Keratinocyte (primary cell): ENCODE data around the gene DACT1. TPM values are rescaled to one million over a fixed set of nuclear protein-coding genes. Genes with fewer than 3 reads are reported as not detected.

Source experiments
- DNase-seq: peaks from one replicate; pipeline ENCODE4 v3.0.0-alpha.2; 2011; ENCODE audit warnings: low read depth, missing footprints, low spot score
- FAIRE-seq: peaks from 2 replicates; lab custom pipeline; 2011; peaks lifted over from hg19 to GRCh38; lab: Jason Lieb, UNC
- H2AFZ ChIP-seq: 2 replicates; pipeline ENCODE4 v1.6.0; 2012; ENCODE audit warnings: low read length, control low read depth, inconsistent platforms; ENCODE audit not compliant: control insufficient read depth
- H3K27ac ChIP-seq: 2 replicates; pipeline ENCODE4 v1.5.1; 2011; ENCODE audit warnings: low read length; ENCODE audit not compliant: control insufficient read depth, insufficient read depth
- H3K27me3 ChIP-seq: 3 replicates; pipeline ENCODE4 v1.6.0; 2011; ENCODE audit warnings: low read length; ENCODE audit not compliant: control insufficient read depth, insufficient read depth; ENCODE audit errors: extremely low read depth
- H3K36me3 ChIP-seq, 2 experiments: 2 replicates in 1 of 2; 3 replicates in 1 of 2; pipeline ENCODE4 v1.5.1; 2011; ENCODE audit warnings: low read length in 2 of 2, mild to moderate bottlenecking in 1 of 2; ENCODE audit not compliant: control insufficient read depth in 2 of 2, insufficient read depth in 2 of 2; ENCODE audit errors: extremely low read depth in 1 of 2
- H3K4me1 ChIP-seq: 3 replicates; pipeline ENCODE4 v1.5.1; 2011; ENCODE audit warnings: low read length; ENCODE audit not compliant: control insufficient read depth, insufficient read depth; ENCODE audit errors: extremely low read depth
- H3K4me2 ChIP-seq: 3 replicates; pipeline ENCODE4 v1.6.0; 2011; ENCODE audit warnings: low read depth, low read length; ENCODE audit not compliant: control insufficient read depth, insufficient read depth; ENCODE audit errors: extremely low read depth
- H3K4me3 ChIP-seq, 3 experiments: fragments of 200-600 bp in 1 of 3; sonication (generic) in 1 of 3; 2 replicates in 2 of 3; 3 replicates in 1 of 3; pipeline ENCODE4 v1.5.1; 2011 to 2016; ENCODE audit warnings: low read length in 3 of 3, mild to moderate bottlenecking in 3 of 3, control low read depth in 2 of 3, inconsistent platforms in 1 of 3, low read depth in 1 of 3, mixed read lengths in 1 of 3, mixed run types in 1 of 3, moderate library complexity in 1 of 3; ENCODE audit not compliant: control insufficient read depth in 2 of 3, insufficient read depth in 2 of 3; ENCODE audit errors: extremely low read depth in 1 of 3
- H3K79me2 ChIP-seq: 2 replicates; pipeline ENCODE4 v1.6.0; 2012; ENCODE audit warnings: low read length; ENCODE audit not compliant: control insufficient read depth, insufficient read depth
- H3K9ac ChIP-seq: 3 replicates; pipeline ENCODE4 v1.6.0; 2011; ENCODE audit warnings: low read length; ENCODE audit not compliant: control insufficient read depth, insufficient read depth; ENCODE audit errors: extremely low read depth
- H3K9me1 ChIP-seq: 3 replicates; pipeline ENCODE4 v1.6.0; 2011; ENCODE audit warnings: low read length; ENCODE audit not compliant: control insufficient read depth, insufficient read depth; ENCODE audit errors: extremely low read depth
- H3K9me3 ChIP-seq: 2 replicates; pipeline ENCODE4 v1.5.1; 2012; ENCODE audit warnings: low read depth, low read length; ENCODE audit not compliant: control insufficient read depth
- H4K20me1 ChIP-seq: 3 replicates; pipeline ENCODE4 v1.6.0; 2011; ENCODE audit warnings: low read length; ENCODE audit not compliant: control insufficient read depth, insufficient read depth; ENCODE audit errors: extremely low read depth
- EZH2 ChIP-seq: IDR thresholded peaks from one replicate; pipeline ENCODE4 v1.6.1; 2012; ENCODE audit warnings: inconsistent platforms, mild to moderate bottlenecking, low read length, moderate library complexity
- dilution Hi-C: fragments of 300-500 bp; cut with MboI; formaldehyde crosslinking; loops from one replicate; pipeline ENCODE4 v1.7.0; 2020; ENCODE audit warnings: low sequenced_read_pairs; ENCODE audit not compliant: extremely low pct_ligation_motif_present
- polyA plus RNA-seq, 5 experiments: library from polyadenylated mRNA; depleted of rRNA in 3 of 5; stranded (reverse) in 3 of 5; stranded (forward) in 1 of 5; unstranded in 1 of 5; fragments of >200 nt; gene quantifications; 1 replicate in 1 of 5; 2 replicates in 3 of 5; 3 replicates in 1 of 5; pipeline versions ENCODE4 v1.2.1 to v1.2.3, GENCODE V29; 2011 to 2012; ENCODE audit warnings: missing spikeins in 2 of 5, low read depth in 1 of 5, low replicate concordance in 1 of 5
- TF ChIP-seq, protein P1 (sequence below), 3 experiments: IDR thresholded peaks in 1 of 3; conservative IDR thresholded peaks in 1 of 3; optimal IDR thresholded peaks in 1 of 3; 2 replicates in 2 of 3; 3 replicates in 1 of 3; pipeline versions ENCODE3 to v1.5.1; 2011; ENCODE audit warnings: low read length in 3 of 3, mild to moderate bottlenecking in 3 of 3, moderate library complexity in 2 of 3, control low read depth in 1 of 3, inconsistent platforms in 1 of 3; ENCODE audit not compliant: insufficient read depth in 2 of 3; ENCODE audit errors: extremely low read depth in 1 of 3

The DACT1 gene
- polyA plus RNA-seq, 1 donor (not counting 4 experiments of a cell fraction or from before 2014, with no cell fraction given): 0.10 TPM

DNA sequence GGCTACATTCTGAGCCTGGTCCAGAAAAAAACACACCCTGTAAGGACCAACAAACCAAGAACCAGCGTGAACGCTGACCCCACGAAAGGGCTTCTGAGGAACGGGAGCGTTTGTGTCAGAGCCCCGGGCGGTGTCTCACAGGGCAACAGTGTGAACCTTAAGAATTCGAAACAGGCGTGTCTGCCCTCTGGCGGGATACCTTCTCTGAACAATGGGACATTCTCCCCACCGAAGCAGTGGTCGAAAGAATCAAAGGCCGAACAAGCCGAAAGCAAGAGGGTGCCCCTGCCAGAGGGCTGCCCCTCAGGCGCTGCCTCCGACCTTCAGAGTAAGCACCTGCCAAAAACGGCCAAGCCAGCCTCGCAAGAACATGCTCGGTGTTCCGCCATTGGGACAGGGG is 7.9 kb downstream of the DACT1 start:
- Histone ChIP-seq H2AFZ (no peak overlapping the region), H3K27ac (no peak overlapping the region), H3K36me3 (no peaks in the 10 kb centered on the region), H3K4me1 (no peaks in the 10 kb centered on the region), H3K79me2 (no peaks in the 10 kb centered on the region), H3K4me3 (no peak overlapping the region), H4K20me1 (no peaks in the 10 kb centered on the region), H3K27me3 (no peaks in the 10 kb centered on the region), H3K4me2 (no peak overlapping the region), H3K9me1 (no peaks in the 10 kb centered on the region), H3K9ac (no peak overlapping the region), H3K9me3 (no peaks in the 10 kb centered on the region)
- TF ChIP-seq, protein P1, sequence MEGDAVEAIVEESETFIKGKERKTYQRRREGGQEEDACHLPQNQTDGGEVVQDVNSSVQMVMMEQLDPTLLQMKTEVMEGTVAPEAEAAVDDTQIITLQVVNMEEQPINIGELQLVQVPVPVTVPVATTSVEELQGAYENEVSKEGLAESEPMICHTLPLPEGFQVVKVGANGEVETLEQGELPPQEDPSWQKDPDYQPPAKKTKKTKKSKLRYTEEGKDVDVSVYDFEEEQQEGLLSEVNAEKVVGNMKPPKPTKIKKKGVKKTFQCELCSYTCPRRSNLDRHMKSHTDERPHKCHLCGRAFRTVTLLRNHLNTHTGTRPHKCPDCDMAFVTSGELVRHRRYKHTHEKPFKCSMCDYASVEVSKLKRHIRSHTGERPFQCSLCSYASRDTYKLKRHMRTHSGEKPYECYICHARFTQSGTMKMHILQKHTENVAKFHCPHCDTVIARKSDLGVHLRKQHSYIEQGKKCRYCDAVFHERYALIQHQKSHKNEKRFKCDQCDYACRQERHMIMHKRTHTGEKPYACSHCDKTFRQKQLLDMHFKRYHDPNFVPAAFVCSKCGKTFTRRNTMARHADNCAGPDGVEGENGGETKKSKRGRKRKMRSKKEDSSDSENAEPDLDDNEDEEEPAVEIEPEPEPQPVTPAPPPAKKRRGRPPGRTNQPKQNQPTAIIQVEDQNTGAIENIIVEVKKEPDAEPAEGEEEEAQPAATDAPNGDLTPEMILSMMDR (optimal IDR thresholded peaks at IDR 0.05 in 1 of 3, IDR thresholded peaks at IDR 0.05 in 1 of 3, conservative IDR thresholded peaks at IDR 0.05 in 1 of 3; ENCODE audit: extremely low read depth in 1 of 3, insufficient read depth in 2 of 3, low read length in 3 of 3): no peak
- TF ChIP-seq EZH2: no peak
- DNase-seq (no peak), FAIRE-seq (no peak)
- dilution Hi-C loops: no loop called here

DNA sequence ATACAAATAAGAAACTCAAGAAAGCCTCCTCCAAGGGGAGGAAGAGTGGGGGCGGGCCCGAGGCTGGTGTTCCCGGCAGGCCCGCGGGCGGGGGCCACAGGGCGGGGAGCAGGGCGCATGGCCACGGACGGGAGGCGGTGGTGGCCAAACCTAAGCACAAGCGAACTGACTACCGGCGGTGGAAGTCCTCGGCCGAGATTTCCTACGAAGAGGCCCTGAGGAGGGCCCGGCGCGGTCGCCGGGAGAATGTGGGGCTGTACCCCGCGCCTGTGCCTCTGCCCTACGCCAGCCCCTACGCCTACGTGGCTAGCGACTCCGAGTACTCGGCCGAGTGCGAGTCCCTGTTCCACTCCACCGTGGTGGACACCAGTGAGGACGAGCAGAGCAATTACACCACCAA is 8.7 kb downstream of the DACT1 start:
- FAIRE-seq (no peak), DNase-seq (no peak)
- no peak overlapping the region for H3K9ac ChIP-seq
- no peaks in the 10 kb centered on the region for H3K79me2 ChIP-seq
- dilution Hi-C loops: no loop called here
- H3K27ac ChIP-seq: no peak overlapping the region
- H3K9me3 ChIP-seq: no peaks in the 10 kb centered on the region
- H2AFZ ChIP-seq: no peak overlapping the region
- no peak overlapping the region for H3K4me3 ChIP-seq
- H3K4me1 ChIP-seq: no peaks in the 10 kb centered on the region
- H3K36me3 ChIP-seq: no peaks in the 10 kb centered on the region
- no peak for TF ChIP-seq EZH2
- TF ChIP-seq, protein P1 (optimal IDR thresholded peaks at IDR 0.05 in 1 of 3, IDR thresholded peaks at IDR 0.05 in 1 of 3, conservative IDR thresholded peaks at IDR 0.05 in 1 of 3; ENCODE audit: extremely low read depth in 1 of 3, insufficient read depth in 2 of 3, low read length in 3 of 3): no peak
- no peaks in the 10 kb centered on the region for H3K9me1 ChIP-seq
- H3K27me3 ChIP-seq: no peaks in the 10 kb centered on the region
- no peak overlapping the region for H3K4me2 ChIP-seq
- H4K20me1 ChIP-seq: no peaks in the 10 kb centered on the region
